HG03354 (cell line): ENCODE measurements around the gene INHBE.

Experiments
- ATAC-seq: cut with Tn5 transposase; IDR thresholded peaks from one replicate; pipeline ENCODE4 v1.9.1; 2021; ENCODE audit warnings: mild to moderate bottlenecking; ENCODE audit not compliant: unreplicated experiment, poor library complexity, severe bottlenecking

The INHBE gene

GRCh38 chr12:57473886-57474285 is 18.8 kb downstream of the INHBE start:
- ATAC-seq, result no peak

DNA sequence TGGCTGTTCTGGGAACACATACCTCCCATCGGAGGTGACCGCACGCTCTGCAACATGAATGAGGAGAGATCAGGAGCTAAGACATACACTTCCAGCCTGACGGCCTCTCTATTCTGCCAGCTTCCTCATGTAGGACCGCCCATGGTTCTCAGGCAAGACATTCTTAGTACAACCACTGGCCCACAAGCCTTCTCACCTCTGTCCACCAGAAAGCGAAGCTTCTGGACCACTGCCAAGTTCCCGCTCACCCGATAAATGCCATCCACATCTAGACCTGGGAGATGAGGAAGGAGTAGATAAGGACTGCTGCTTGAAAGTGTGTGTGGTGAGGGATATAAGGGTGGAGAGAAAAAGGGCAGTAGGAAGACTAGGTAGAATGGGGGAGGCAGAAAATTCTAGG is 19.3 kb downstream of the INHBE start:
- ATAC-seq, result no peak

DNA sequence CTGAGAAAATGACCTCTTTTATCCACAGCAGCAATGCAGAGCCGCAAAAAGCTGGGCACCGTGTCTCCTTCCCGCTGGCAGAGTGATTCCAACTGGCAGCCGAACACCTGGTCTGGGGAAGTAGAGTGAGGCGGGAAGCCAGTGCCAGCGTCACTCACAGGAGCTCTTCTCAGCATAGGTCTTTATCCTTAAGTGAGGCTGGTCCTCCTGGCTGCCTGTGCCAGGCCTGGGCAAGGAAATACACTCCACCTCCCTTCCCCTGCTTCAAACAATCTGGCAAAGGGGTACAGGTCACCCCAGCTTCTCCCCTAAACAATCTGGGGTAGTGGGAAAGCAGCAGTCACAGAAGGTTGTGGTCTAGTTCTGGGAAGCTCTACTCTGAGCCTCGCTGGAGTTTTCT is 19.8 kb downstream of the INHBE start:
- no peak for ATAC-seq

GRCh38 chr12:57475271-57476161 is 20.4 kb downstream of the INHBE start:
- peak; percentile 13 for ATAC-seq

GRCh38 chr12:57476162-57476992 is 21.3 kb downstream of the INHBE start:
- ATAC-seq, result peak; percentile 42

DNA sequence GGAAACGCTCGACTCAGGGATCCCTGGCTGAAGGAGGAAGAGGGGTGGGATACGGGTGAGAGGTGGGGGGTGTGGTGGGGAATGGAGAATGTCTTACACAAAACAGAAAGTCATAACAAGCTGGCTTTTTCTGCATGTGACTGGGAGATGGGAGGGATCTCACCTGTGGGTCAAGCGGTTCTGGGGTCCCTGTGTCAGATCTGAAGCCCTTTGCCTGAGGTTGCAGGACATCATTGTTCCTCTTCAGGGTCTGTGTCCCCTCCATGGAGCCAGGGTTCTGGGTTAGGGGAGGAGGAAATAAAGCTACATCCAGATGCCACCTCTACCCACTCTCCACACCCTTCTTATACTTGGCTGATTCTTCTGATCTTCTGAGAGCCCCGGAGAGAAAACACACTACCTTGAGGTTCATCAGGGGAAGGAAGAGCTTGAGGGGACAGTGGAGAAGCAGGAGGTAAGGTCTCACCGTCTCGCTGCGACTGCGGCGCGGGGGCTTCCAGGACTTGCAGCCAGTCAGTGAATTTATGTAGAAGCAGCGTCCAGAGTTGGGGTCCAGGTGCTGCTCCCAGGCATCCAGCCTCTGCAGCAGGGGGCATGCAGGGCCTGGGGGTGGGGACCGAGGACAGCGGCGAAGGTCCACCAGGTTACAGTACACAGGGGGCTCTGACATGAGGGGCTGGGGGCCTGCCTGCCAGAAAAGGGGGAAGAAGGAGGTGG is 22.0 kb downstream of the INHBE start:
- ATAC-seq, result no peak

- peak; percentile 38 for ATAC-seq
Measured at GRCh38 chr12:57477710-57478681, 22.9 kb downstream of the INHBE start.

GRCh38 chr12:57479043-57479375 is 23.9 kb downstream of the INHBE start:
- ATAC-seq, result no peak

DNA sequence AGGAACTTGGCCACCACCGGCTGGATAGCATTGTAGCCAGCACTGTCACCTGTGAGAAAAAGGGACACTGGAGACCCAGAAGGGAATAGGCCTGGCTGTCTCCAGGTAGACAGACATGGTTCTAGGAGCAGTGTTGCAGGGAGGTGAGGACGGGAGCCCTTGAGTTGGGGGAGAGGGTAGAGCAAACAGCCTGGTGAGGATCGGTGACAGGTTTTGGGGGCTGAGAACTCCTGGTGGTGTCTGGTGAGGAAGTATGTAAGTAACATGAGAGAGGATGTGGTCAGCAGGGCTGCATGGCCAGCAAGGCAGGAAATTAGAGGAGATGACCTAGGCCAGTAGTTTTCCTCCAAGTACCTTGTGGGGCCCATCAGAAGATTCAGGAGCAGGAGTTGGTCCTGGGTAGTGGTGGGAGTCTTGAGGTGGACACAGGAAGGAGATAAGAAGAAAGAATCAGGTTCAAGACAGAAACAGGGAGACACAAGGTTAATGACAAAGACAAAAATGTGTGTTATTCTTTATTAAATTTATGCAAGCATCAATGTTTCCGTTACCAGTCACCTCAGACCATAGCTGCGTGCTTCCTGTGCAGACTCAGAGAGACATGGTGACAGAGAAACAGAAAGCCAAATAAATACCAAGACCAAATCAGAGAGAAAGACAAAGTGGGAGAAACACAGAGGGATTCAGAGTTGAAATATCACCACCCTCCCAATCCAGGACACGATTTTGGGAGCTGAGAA is 24.4 kb downstream of the INHBE start, which contains the start of gene ARHGAP9:
TSS of gene ARHGAP9 (minus strand) at position 491 of the 740 bp plus-strand sequence. CDS start at position 31, 460 bp downstream.
- ATAC-seq, result peak; percentile 57

- no peak for ATAC-seq
Measured at GRCh38 chr12:57481671-57482070, 26.6 kb downstream of the INHBE start.

GRCh38 chr12:57483466-57483865 is 28.4 kb downstream of the INHBE start:
- ATAC-seq, result no peak

- ATAC-seq, result no peak
Measured at GRCh38 chr12:57485695-57486094, 30.6 kb downstream of the INHBE start.

DNA sequence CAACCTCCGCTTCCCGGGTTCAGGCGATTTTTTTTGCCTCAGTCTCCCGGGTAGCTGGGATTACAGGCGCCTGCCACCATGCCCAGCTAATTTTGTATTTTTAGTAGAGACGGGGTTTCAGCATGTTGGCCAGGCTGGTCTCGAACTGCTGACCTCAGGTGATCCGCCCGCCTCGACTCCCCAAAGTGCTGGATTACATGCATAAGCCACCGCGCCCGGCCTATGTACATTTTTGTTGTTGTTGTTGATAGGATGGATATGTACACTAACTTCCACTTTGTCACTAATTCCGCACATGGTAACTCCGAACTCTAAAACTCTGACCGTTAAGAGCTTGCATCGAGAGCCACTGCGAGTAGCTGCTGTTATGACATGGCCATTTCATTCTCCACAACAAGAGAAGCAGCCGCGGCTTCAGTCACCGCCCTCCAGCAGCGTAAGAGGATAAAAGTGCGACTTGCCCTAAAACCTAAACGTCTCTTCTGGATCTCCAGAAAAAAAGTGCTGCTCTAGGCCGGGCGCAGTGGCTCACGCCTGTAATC is 32.0 kb downstream of the INHBE start:
- no peak for ATAC-seq

DNA sequence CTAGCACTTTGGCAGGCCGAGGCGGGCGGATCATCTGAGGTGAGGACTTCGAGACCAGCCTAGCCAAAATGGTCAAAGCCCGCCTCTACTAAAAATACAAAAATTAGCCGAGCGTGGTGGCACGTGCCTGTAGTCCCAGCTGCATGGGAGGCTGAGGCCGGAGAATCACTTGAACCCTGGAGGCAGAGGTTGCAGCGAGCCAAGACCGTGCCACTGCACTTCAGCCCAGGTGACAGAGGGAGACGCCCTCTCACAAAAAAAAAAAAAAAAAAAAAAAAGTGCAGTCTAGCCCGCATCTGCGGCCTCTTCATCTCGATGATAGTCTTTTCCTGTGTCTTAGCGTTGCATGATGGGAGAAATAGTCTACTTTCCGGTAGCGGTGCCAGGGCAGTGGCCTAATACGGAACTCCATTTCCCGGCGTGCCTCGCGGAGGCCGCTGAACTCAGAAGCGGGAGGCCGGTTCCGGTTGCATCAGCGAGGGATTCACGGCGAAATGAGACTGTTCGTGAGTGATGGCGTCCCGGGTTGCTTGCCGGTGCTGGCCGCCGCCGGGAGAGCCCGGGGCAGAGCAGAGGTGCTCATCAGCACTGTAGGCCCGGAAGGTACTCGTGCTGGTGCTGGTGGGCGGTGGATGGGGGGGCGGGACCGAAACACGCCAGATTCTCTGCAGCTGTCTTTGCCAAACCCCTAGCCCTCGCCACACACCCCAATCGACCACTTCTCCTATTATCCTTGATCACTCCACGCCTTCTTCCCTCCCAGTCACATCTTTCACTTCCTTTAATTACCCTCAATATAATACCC is 32.7 kb downstream of the INHBE start, which contains the start of gene MARS1:
TSS of gene MARS1 (plus strand) at position 472 of the 805 bp plus-strand sequence. CDS start at position 495, 23 bp downstream.
- peak; percentile 97 for ATAC-seq

- no peak for ATAC-seq
Measured at GRCh38 chr12:57488402-57489156, 33.5 kb downstream of the INHBE start.

GRCh38 chr12:57489157-57489641 is 34.1 kb downstream of the INHBE start:
- no peak for ATAC-seq
